HepG2 (cell line): ENCODE measurements around the gene MGAT4D. TPM values are rescaled to one million over a fixed set of nuclear protein-coding genes. Genes with fewer than 3 reads are reported as not detected.
A peak's percentile ranks its signal among the peaks of the same experiment; 100 is the strongest.

Source experiments
- ATAD3A ChIP-seq: sonication (generic); formaldehyde crosslinking; IDR thresholded peaks from 2 replicates; pipeline ENCODE4 v1.4.0; 2020; ENCODE audit warnings: missing genetic modification reagents
- ATF1 ChIP-seq: IDR thresholded peaks from 2 replicates; pipeline ENCODE4 v1.6.1; 2016; ENCODE audit warnings: mild to moderate bottlenecking, control low read depth
- CBX5 ChIP-seq: sonication (generic); formaldehyde crosslinking; IDR thresholded peaks from 2 replicates; pipeline ENCODE4 v1.4.0; 2020; ENCODE audit warnings: missing genetic modification reagents, borderline replicate concordance
- HINFP ChIP-seq: sonication (generic); formaldehyde crosslinking; IDR thresholded peaks from 2 replicates; pipeline ENCODE4 v1.4.0; 2020; ENCODE audit warnings: low read depth, mild to moderate bottlenecking, missing genetic modification reagents
- HNF4G ChIP-seq, 2 experiments: sonication (generic) in 1 of 2; formaldehyde crosslinking in 1 of 2; IDR thresholded peaks; 2 replicates each; pipeline versions ENCODE4 v1.4.0 to v1.6.1; 2011 to 2020; ENCODE audit warnings: borderline replicate concordance in 2 of 2, low read depth in 2 of 2, mild to moderate bottlenecking in 2 of 2, low read length in 1 of 2, missing genetic modification reagents in 1 of 2, moderate library complexity in 1 of 2
- NPAS2 ChIP-seq: sonication (generic); formaldehyde crosslinking; IDR thresholded peaks from 2 replicates; pipeline ENCODE4 v1.8.0; 2022; ENCODE audit warnings: mild to moderate bottlenecking, missing genetic modification reagents, borderline replicate concordance
- REL ChIP-seq: sonication (generic); formaldehyde crosslinking; conservative IDR thresholded peaks from 2 replicates; pipeline ENCODE4 v1.8.0; 2022; ENCODE audit warnings: mild to moderate bottlenecking, missing genetic modification reagents, moderate library complexity
- YEATS4 ChIP-seq: sonication (generic); formaldehyde crosslinking; IDR thresholded peaks from 2 replicates; pipeline ENCODE4 v1.4.0; 2020; ENCODE audit warnings: missing genetic modification reagents, borderline replicate concordance
- ZBTB34 ChIP-seq: sonication (generic); formaldehyde crosslinking; IDR thresholded peaks from 2 replicates; pipeline ENCODE4 v1.8.0; 2022; ENCODE audit warnings: mild to moderate bottlenecking, missing genetic modification reagents
- ZC3H4 ChIP-seq: sonication (generic); formaldehyde crosslinking; IDR thresholded peaks from 2 replicates; pipeline ENCODE4 v1.4.0; 2020; ENCODE audit warnings: missing genetic modification reagents, borderline replicate concordance
- ZGPAT ChIP-seq: IDR thresholded peaks from 2 replicates; pipeline ENCODE4 v1.6.1; 2016; ENCODE audit warnings: mild to moderate bottlenecking
- ZNF382 ChIP-seq: sonication (generic); formaldehyde crosslinking; IDR thresholded peaks from 2 replicates; pipeline ENCODE4 v1.5.0; 2020; ENCODE audit warnings: missing genetic modification reagents, mild to moderate bottlenecking, borderline replicate concordance
- ZNF484 ChIP-seq: sonication (generic); formaldehyde crosslinking; IDR thresholded peaks from 2 replicates; pipeline ENCODE4 v1.5.1; 2020; ENCODE audit warnings: mild to moderate bottlenecking, low read depth, missing genetic modification reagents, borderline replicate concordance
- ZNF619 ChIP-seq: sonication (generic); formaldehyde crosslinking; IDR thresholded peaks from 2 replicates; pipeline ENCODE4 v1.4.0; 2020; ENCODE audit warnings: mild to moderate bottlenecking, missing genetic modification reagents
- ZNF703 ChIP-seq: sonication (generic); formaldehyde crosslinking; IDR thresholded peaks from 2 replicates; pipeline ENCODE4 v1.5.1; 2020; ENCODE audit warnings: missing genetic modification reagents, mild to moderate bottlenecking, moderate library complexity, borderline replicate concordance
- ZNF782 ChIP-seq: sonication (generic); formaldehyde crosslinking; IDR thresholded peaks from 2 replicates; pipeline ENCODE4 v1.4.0; 2020; ENCODE audit warnings: missing genetic modification reagents, mild to moderate bottlenecking, borderline replicate concordance
- polyA plus RNA-seq, 8 experiments: library from polyadenylated mRNA; depleted of rRNA in 3 of 8; stranded (reverse) in 7 of 8; unstranded in 1 of 8; fragments of >200 nt; fragmentation: Illumina TruSeq in 4 of 8; extraction: Trizol in 4 of 8; gene quantifications; 2 replicates each; pipeline versions ENCODE4 v1.2.1 to v1.2.3, GENCODE V29; 2011 to 2016; ENCODE audit warnings: low read depth in 4 of 8, missing spikeins in 1 of 8, mixed read lengths in 1 of 8; ENCODE audit not compliant: insufficient read depth in 1 of 8
- total RNA-seq, 5 experiments: library from RNA; depleted of rRNA; stranded (reverse); fragments of >200 nt; fragmentation: Illumina TruSeq; extraction: Trizol; gene quantifications; 2 replicates each; pipeline ENCODE4 v1.2.3, GENCODE V29; 2016; ENCODE audit warnings: low read depth in 1 of 5
- TF ChIP-seq, protein P1 (sequence below): sonication (generic); IDR thresholded peaks from 2 replicates; pipeline ENCODE4 v1.6.1; 2016; ENCODE audit warnings: low read depth, borderline replicate concordance
- TF ChIP-seq, protein P2 (sequence below): sonication (generic); formaldehyde crosslinking; IDR thresholded peaks from 2 replicates; pipeline ENCODE4 v1.8.0; 2022; ENCODE audit warnings: missing genetic modification reagents, mild to moderate bottlenecking, inconsistent platforms, borderline replicate concordance
- TF ChIP-seq, protein P3 (sequence below): sonication (generic); formaldehyde crosslinking; conservative IDR thresholded peaks from 2 replicates; pipeline ENCODE4 v1.4.0; 2020; ENCODE audit warnings: missing genetic modification reagents

MGAT4D gene
- total and polyA plus RNA-seq, 2 of the 13 experiments (the other 11 are each of a cell fraction or from before 2014, with no cell fraction given): not detected

DNA sequence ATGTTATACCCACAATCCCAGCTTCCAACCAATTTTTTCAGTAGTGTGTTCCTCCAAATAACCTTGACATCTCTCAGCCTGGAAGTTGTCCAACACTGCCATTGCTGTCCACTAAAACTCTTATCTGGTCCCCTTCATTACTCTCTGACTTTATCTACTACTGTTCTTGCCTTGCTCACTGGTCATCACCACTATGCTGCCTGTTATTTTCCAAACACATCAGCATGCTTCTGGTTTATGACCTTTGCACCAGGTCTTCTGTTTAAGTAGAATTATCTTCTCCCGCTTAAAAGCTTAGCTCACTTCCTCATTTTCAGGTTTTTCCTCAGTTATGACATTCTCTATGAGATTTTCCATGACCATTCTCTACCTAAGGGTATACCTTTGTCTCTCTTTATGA, 31.3 kb upstream of the MGAT4D start (continued):
- TF ChIP-seq, protein P1, sequence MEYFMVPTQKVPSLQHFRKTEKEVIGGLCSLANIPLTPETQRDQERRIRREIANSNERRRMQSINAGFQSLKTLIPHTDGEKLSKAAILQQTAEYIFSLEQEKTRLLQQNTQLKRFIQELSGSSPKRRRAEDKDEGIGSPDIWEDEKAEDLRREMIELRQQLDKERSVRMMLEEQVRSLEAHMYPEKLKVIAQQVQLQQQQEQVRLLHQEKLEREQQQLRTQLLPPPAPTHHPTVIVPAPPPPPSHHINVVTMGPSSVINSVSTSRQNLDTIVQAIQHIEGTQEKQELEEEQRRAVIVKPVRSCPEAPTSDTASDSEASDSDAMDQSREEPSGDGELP: no peak
- TF ChIP-seq REL: no peak
- TF ChIP-seq NPAS2 (CRISPR knock-in tag): no peak
- TF ChIP-seq ZNF382 (CRISPR knock-in tag): no peak
- TF ChIP-seq ZBTB34 (CRISPR knock-in tag): no peak
- TF ChIP-seq, protein P2, sequence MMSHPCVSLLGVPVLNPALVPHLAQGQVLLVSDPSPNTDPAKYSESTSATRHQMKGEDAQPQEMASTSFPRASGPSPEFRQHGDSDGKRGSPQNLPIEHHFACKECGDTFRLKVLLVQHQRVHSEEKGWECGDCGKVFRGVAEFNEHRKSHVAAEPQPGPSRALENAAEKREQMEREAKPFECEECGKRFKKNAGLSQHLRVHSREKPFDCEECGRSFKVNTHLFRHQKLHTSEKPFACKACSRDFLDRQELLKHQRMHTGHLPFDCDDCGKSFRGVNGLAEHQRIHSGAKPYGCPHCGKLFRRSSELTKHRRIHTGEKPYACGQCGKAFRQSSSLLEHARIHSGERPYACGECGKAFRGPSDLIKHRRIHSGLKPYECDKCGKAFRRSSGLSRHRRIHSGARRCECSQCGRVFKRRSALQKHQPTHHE (CRISPR knock-in tag): no peak
- 0 out of 2 replicates have a peak, but pooled peaks have one; percentile 32 for TF ChIP-seq YEATS4 (CRISPR knock-in tag)
- TF ChIP-seq ZNF484 (CRISPR knock-in tag): no peak
- no peak for TF ChIP-seq ZNF619 (CRISPR knock-in tag)
- TF ChIP-seq, protein P3, sequence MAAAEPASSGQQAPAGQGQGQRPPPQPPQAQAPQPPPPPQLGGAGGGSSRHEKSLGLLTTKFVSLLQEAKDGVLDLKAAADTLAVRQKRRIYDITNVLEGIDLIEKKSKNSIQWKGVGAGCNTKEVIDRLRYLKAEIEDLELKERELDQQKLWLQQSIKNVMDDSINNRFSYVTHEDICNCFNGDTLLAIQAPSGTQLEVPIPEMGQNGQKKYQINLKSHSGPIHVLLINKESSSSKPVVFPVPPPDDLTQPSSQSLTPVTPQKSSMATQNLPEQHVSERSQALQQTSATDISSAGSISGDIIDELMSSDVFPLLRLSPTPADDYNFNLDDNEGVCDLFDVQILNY (CRISPR knock-in tag): no peak
- no peak for TF ChIP-seq ZNF703 (CRISPR knock-in tag)
- peak; percentile 70 for TF ChIP-seq ZGPAT (CRISPR knock-in tag)
- peak; percentile 37; the same call in 1 of the 2 replicates for TF ChIP-seq HNF4G (IDR thresholded peaks at IDR 0.05; ENCODE audit: borderline replicate concordance, low read depth, low read length)
- TF ChIP-seq HNF4G (CRISPR knock-in tag; IDR thresholded peaks at IDR 0.05; ENCODE audit: borderline replicate concordance, low read depth): peak; percentile 35; the same call in 1 of the 2 replicates
- TF ChIP-seq HINFP: no peak
- no peak for TF ChIP-seq ZNF782
- TF ChIP-seq ATAD3A (CRISPR knock-in tag): no peak
- TF ChIP-seq CBX5 (CRISPR knock-in tag): no peak
- TF ChIP-seq ZC3H4 (CRISPR knock-in tag): no peak
- no peak for TF ChIP-seq ATF1 (CRISPR knock-in tag)
